Ishikawa (cell line): Measurements from ENCODE around the gene CDH23.

ENCODE experiments used
- CREB1 ChIP-seq: IDR thresholded peaks from 2 replicates; pipeline ENCODE4 v1.6.1; 2012; ENCODE audit warnings: low read depth
- EP300 ChIP-seq: IDR thresholded peaks from 2 replicates; pipeline ENCODE4 v1.6.1; 2012; ENCODE audit warnings: borderline replicate concordance
- RAD21 ChIP-seq: IDR thresholded peaks from 2 replicates; pipeline ENCODE4 v1.6.1; 2012; ENCODE audit warnings: low read depth
- TCF12 ChIP-seq: IDR thresholded peaks from 2 replicates; pipeline ENCODE4 v1.6.1; 2012; ENCODE audit warnings: low read depth
- TF ChIP-seq, protein P1 (sequence below): IDR thresholded peaks from 2 replicates; pipeline ENCODE4 v1.6.1; 2012

DNA sequence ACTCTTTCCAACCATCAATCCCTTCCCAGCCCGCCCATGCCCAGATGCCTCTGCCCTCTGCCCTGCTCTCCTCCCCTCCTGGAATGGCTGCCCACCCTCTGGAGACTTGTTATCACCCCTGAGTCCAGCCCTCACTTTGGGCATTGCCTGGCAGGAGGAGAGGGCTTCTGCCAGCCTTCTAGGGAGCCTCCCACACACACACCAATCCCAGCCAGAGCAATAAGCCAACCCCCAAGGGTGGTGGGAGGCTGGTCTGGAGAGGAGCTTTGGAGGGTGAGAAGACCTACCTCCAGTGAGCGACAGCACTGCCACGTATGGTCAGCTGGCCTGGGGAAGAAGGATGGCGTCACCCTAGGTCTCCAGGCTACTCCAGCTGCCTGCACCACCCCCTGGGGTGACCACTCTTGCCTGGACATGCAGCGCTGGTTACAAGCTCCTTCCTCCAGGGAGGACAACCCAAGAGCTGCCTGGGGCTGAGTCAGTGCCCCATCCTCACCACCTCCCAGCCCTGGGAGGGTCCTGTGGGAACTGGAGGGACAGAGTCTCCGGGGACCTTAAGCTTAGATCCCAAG is 314.4 kb downstream of the CDH23 start:
- TF ChIP-seq EP300: no peak
- TF ChIP-seq TCF12: no peak
- TF ChIP-seq, protein P1, sequence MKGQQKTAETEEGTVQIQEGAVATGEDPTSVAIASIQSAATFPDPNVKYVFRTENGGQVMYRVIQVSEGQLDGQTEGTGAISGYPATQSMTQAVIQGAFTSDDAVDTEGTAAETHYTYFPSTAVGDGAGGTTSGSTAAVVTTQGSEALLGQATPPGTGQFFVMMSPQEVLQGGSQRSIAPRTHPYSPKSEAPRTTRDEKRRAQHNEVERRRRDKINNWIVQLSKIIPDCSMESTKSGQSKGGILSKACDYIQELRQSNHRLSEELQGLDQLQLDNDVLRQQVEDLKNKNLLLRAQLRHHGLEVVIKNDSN: no peak
- no peak for TF ChIP-seq CREB1
- TF ChIP-seq RAD21: no peak
